Measurements from ENCODE around the gene TSPOAP1.

DNA sequence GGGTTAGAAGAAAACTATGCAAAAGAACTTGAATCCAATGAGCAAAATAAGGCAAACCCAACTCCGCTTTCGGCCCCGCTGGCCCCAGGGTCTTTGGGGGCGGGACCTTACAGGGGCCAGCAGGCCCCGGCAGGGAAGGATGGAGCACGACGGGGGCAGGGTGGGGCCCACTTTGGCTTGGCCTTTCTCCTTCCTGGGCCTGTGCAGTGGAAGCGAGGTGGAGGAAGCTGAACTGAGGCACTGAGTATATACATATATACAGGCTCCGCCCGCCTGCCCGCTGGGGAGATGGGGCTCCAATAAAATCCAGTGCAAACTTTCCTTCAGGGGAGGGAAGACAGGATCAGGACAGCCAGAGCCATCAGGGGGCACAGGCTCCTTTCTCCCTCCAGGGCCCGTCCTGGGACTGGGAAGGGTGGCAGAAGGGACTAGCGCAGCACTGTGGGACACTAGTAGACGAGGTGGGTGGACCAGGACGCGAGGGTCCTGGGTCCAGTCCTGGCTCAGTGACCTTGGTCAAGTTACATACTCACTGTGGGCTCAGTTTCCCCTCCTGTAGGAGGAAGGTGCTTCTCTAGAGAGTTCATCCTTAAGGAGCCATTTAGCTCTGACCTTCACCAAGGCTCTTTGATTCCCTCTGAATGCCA is 27.0 kb downstream of the TSPOAP1 start:
- TF ChIP-seq RARB (CRISPR knock-in tag; IDR thresholded peaks at IDR 0.05) (no peak), PPARA (CRISPR knock-in tag; IDR thresholded peaks at IDR 0.05; ENCODE audit: borderline replicate concordance) (no peak), CREB5 (CRISPR knock-in tag; IDR thresholded peaks at IDR 0.05; ENCODE audit: low read depth) (no peak)
- TF ChIP-seq, protein P1, sequence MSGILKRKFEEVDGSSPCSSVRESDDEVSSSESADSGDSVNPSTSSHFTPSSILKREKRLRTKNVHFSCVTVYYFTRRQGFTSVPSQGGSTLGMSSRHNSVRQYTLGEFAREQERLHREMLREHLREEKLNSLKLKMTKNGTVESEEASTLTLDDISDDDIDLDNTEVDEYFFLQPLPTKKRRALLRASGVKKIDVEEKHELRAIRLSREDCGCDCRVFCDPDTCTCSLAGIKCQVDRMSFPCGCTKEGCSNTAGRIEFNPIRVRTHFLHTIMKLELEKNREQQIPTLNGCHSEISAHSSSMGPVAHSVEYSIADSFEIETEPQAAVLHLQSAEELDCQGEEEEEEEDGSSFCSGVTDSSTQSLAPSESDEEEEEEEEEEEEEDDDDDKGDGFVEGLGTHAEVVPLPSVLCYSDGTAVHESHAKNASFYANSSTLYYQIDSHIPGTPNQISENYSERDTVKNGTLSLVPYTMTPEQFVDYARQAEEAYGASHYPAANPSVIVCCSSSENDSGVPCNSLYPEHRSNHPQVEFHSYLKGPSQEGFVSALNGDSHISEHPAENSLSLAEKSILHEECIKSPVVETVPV (CRISPR knock-in tag; IDR thresholded peaks at IDR 0.05): no peak
